HepG2 (cell line): Measurements from ENCODE around the gene NUDT8. TPM values are rescaled to one million over a fixed set of nuclear protein-coding genes. Genes with fewer than 3 reads are reported as not detected.
A peak's percentile ranks its signal among the peaks of the same experiment; 100 is the strongest.

ENCODE experiments used
- AFF4 ChIP-seq: sonication (generic); formaldehyde crosslinking; IDR thresholded peaks from 2 replicates; pipeline ENCODE4 v1.4.0; 2020; ENCODE audit warnings: missing genetic modification reagents
- E2F1 ChIP-seq: sonication (generic); formaldehyde crosslinking; IDR thresholded peaks from 2 replicates; pipeline ENCODE4 v1.5.0; 2020; ENCODE audit warnings: missing genetic modification reagents
- GMEB1 ChIP-seq: sonication (generic); formaldehyde crosslinking; IDR thresholded peaks from 2 replicates; pipeline ENCODE4 v1.5.1; 2020; ENCODE audit warnings: missing genetic modification reagents, mild to moderate bottlenecking, borderline replicate concordance
- IKZF5 ChIP-seq: IDR thresholded peaks from 2 replicates; pipeline ENCODE4 v1.6.1; 2018; ENCODE audit warnings: missing genetic modification reagents, mild to moderate bottlenecking, missing compliant biosample characterization
- IRF2 ChIP-seq: IDR thresholded peaks from 2 replicates; pipeline ENCODE4 v1.6.1; 2018; ENCODE audit warnings: missing genetic modification reagents, missing compliant biosample characterization
- LBX2 ChIP-seq: sonication (generic); formaldehyde crosslinking; IDR thresholded peaks from 2 replicates; pipeline ENCODE4 v1.5.0; 2020; ENCODE audit warnings: missing genetic modification reagents, mild to moderate bottlenecking, borderline replicate concordance
- MLLT10 ChIP-seq: sonication (generic); formaldehyde crosslinking; IDR thresholded peaks from 2 replicates; pipeline ENCODE4 v1.4.0; 2020; ENCODE audit warnings: missing genetic modification reagents
- NBN ChIP-seq: fragments of 450-650 bp; conservative IDR thresholded peaks from 2 replicates; pipeline ENCODE4 v1.6.1; 2017
- NCOA2 ChIP-seq: sonication (generic); formaldehyde crosslinking; IDR thresholded peaks from 2 replicates; pipeline ENCODE4 v1.8.0; 2022; ENCODE audit warnings: inconsistent platforms
- PITX1 ChIP-seq: sonication (generic); formaldehyde crosslinking; IDR thresholded peaks from 2 replicates; pipeline ENCODE4 v1.5.1; 2020; ENCODE audit warnings: mild to moderate bottlenecking, missing genetic modification reagents
- POLR2G ChIP-seq: fragments of 200-400 bp; formaldehyde crosslinking; IDR thresholded peaks from 2 replicates; pipeline ENCODE4 v1.6.1; 2018; ENCODE audit warnings: mild to moderate bottlenecking, low read depth, low read length, moderate library complexity
- RAD21 ChIP-seq: fragments of 450-650 bp; formaldehyde crosslinking; IDR thresholded peaks from 2 replicates; pipeline ENCODE4 v1.5.0; 2020; ENCODE audit warnings: mild to moderate bottlenecking
- ZBTB20 ChIP-seq: sonication (generic); formaldehyde crosslinking; IDR thresholded peaks from 2 replicates; pipeline ENCODE4 v1.8.1; 2023; ENCODE audit warnings: missing genetic modification reagents, low read depth, mild to moderate bottlenecking, borderline replicate concordance
- ZBTB46 ChIP-seq: sonication (generic); formaldehyde crosslinking; IDR thresholded peaks from 2 replicates; pipeline ENCODE4 v1.4.0; 2020; ENCODE audit warnings: mild to moderate bottlenecking, missing genetic modification reagents, borderline replicate concordance
- ZNF263 ChIP-seq: sonication (generic); formaldehyde crosslinking; IDR thresholded peaks from 2 replicates; pipeline ENCODE4 v1.4.0; 2020; ENCODE audit warnings: missing genetic modification reagents
- ZNF367 ChIP-seq: sonication (generic); formaldehyde crosslinking; IDR thresholded peaks from 2 replicates; pipeline ENCODE4 v1.4.0; 2020; ENCODE audit warnings: missing genetic modification reagents, borderline replicate concordance
- ZNF484 ChIP-seq: sonication (generic); formaldehyde crosslinking; IDR thresholded peaks from 2 replicates; pipeline ENCODE4 v1.5.1; 2020; ENCODE audit warnings: mild to moderate bottlenecking, low read depth, missing genetic modification reagents, borderline replicate concordance
- ZNF550 ChIP-seq: sonication (generic); formaldehyde crosslinking; IDR thresholded peaks from 2 replicates; pipeline ENCODE4 v1.4.0; 2020; ENCODE audit warnings: mild to moderate bottlenecking, missing genetic modification reagents, borderline replicate concordance
- ZNF839 ChIP-seq: sonication (generic); formaldehyde crosslinking; IDR thresholded peaks from 2 replicates; pipeline ENCODE4 v1.4.0; 2020; ENCODE audit warnings: missing genetic modification reagents, mild to moderate bottlenecking, borderline replicate concordance
- polyA plus RNA-seq, 8 experiments: library from polyadenylated mRNA; depleted of rRNA in 3 of 8; stranded (reverse) in 7 of 8; unstranded in 1 of 8; fragments of >200 nt; fragmentation: Illumina TruSeq in 4 of 8; extraction: Trizol in 4 of 8; gene quantifications; 2 replicates each; pipeline versions ENCODE4 v1.2.1 to v1.2.3, GENCODE V29; 2011 to 2016; ENCODE audit warnings: low read depth in 4 of 8, missing spikeins in 1 of 8, mixed read lengths in 1 of 8; ENCODE audit not compliant: insufficient read depth in 1 of 8
- total RNA-seq, 5 experiments: library from RNA; depleted of rRNA; stranded (reverse); fragments of >200 nt; fragmentation: Illumina TruSeq; extraction: Trizol; gene quantifications; 2 replicates each; pipeline ENCODE4 v1.2.3, GENCODE V29; 2016; ENCODE audit warnings: low read depth in 1 of 5

The NUDT8 gene
- total and polyA plus RNA-seq, 2 of the 13 experiments (the other 11 are each of a cell fraction or from before 2014, with no cell fraction given), result 6.7 to 25.8 TPM

- no peak for TF ChIP-seq GMEB1 (CRISPR knock-in tag)
- no peak for TF ChIP-seq E2F1 (CRISPR knock-in tag)
- no peak for TF ChIP-seq ZBTB20 (CRISPR knock-in tag)
- no peak for TF ChIP-seq AFF4 (CRISPR knock-in tag)
- TF ChIP-seq NBN, result no peak
- TF ChIP-seq POLR2G, result no peak
- peak; percentile 64 for TF ChIP-seq RAD21 (CRISPR knock-in tag)
- TF ChIP-seq ZNF263 (CRISPR knock-in tag), result no peak
- no peak for TF ChIP-seq PITX1
- no peak for TF ChIP-seq MLLT10 (CRISPR knock-in tag)
- TF ChIP-seq ZBTB46 (CRISPR knock-in tag), result 0 out of 2 replicates have a peak, but pooled peaks have one; percentile 66
- TF ChIP-seq ZNF839 (CRISPR knock-in tag), result no peak
- TF ChIP-seq IKZF5 (CRISPR knock-in tag), result no peak
- TF ChIP-seq ZNF484 (CRISPR knock-in tag), result no peak
- TF ChIP-seq LBX2, result no peak
- TF ChIP-seq ZNF550 (CRISPR knock-in tag), result no peak
- no peak for TF ChIP-seq ZNF367
- no peak for TF ChIP-seq IRF2 (CRISPR knock-in tag)
- TF ChIP-seq NCOA2 (CRISPR knock-in tag), result no peak
Observed at GRCh38 chr11:67613960-67614715, 15.6 kb downstream of the NUDT8 start (continued).
